Measurements from ENCODE around the gene MAGI2. TPM values are rescaled to one million over a fixed set of nuclear protein-coding genes. Genes with fewer than 3 reads are reported as not detected.

MAGI2 gene
- total RNA-seq, 1 donor from 2014 or later, result 0.38 TPM

GRCh38 chr7:78038465-78039080, 1414.9 kb downstream of the MAGI2 start:
- POLR2A ChIA-PET, result no interaction called here
- TF ChIP-seq CTCF (IDR thresholded peaks at IDR 0.05), result no peak
- intact Hi-C loops (cut with micrococcal nuclease), result no loop called here
- ATAC-seq (ENCODE audit: low read depth) (no peak), DNase-seq (no peak)
- H3K9me3 Mint-ChIP-seq, result no peaks in the 10 kb centered on the region
- no peak overlapping the region for H3K4me3 Mint-ChIP-seq
- no peaks in the 10 kb centered on the region for H3K36me3 Mint-ChIP-seq (ENCODE audit: low read depth)
- H3K27me3 Mint-ChIP-seq, result peaks cover 26% of the 10 kb centered on the region
- CTCF ChIA-PET, result interaction anchor here (3.0 kb wide), 1 partner anchor 381 kb away, joined by 7 read pairs; no protein-coding TSS in a partner anchor
- no peak overlapping the region for H3K27ac Mint-ChIP-seq
- H3K4me1 Mint-ChIP-seq, result peaks cover 2% of the 10 kb centered on the region

DNA sequence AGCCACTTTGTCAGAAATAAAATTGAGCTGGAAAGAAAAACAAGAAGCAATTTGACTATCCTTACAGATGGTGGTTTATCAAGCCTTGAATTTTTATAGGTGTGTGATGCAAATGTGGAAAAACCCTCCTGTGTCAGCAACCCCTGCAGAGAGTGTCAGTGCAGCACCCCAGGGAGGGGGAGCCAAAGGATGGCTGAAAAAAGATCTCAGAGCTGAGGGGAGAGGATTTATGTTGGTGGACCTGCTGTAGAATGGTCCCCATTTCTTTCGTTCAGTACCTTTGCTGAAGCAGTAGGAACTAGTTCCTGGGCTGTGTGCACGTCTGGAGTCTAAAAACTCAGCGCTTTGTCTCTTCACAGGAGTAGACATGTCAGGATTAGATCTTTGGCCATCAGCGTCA, 1415.9 kb downstream of the MAGI2 start:
- POLR2A ChIA-PET, result no interaction called here
- no peaks in the 10 kb centered on the region for H3K36me3 Mint-ChIP-seq (ENCODE audit: low read depth)
- H3K27me3 Mint-ChIP-seq, result peaks cover 33% of the 10 kb centered on the region
- intact Hi-C loops (cut with micrococcal nuclease), result no loop called here
- peaks cover 2% of the 10 kb centered on the region for H3K4me1 Mint-ChIP-seq
- no peak overlapping the region for H3K4me3 Mint-ChIP-seq
- no peak for ATAC-seq (ENCODE audit: low read depth)
- no peak overlapping the region for H3K27ac Mint-ChIP-seq
- no peak for TF ChIP-seq CTCF (IDR thresholded peaks at IDR 0.05)
- CTCF ChIA-PET, result interaction anchor here (0.6 to 3.0 kb wide), 2 partner anchors 17 to 380 kb away, joined by 3 to 7 read pairs; no protein-coding TSS in a partner anchor
- H3K9me3 Mint-ChIP-seq, result no peaks in the 10 kb centered on the region
- DNase-seq, result no peak

GRCh38 chr7:78033410-78033809, 1420.1 kb downstream of the MAGI2 start:
- Mint-ChIP-seq H3K27me3 (peaks cover 25% of the 10 kb centered on the region), H3K36me3 (ENCODE audit: low read depth) (no peaks in the 10 kb centered on the region), H3K4me1 (no peaks in the 10 kb centered on the region), H3K9me3 (no peaks in the 10 kb centered on the region), H3K27ac (no peak overlapping the region), H3K4me3 (no peak overlapping the region)
- DNase-seq (no peak), ATAC-seq (ENCODE audit: low read depth) (no peak)
- no peak for TF ChIP-seq CTCF (IDR thresholded peaks at IDR 0.05)
- CTCF ChIA-PET, result interaction anchor here (4.2 kb wide), 1 partner anchor 13 kb away, joined by 19 read pairs; no protein-coding TSS in a partner anchor
- POLR2A ChIA-PET, result no interaction called here
- intact Hi-C loops (cut with micrococcal nuclease), result no loop called here

DNA sequence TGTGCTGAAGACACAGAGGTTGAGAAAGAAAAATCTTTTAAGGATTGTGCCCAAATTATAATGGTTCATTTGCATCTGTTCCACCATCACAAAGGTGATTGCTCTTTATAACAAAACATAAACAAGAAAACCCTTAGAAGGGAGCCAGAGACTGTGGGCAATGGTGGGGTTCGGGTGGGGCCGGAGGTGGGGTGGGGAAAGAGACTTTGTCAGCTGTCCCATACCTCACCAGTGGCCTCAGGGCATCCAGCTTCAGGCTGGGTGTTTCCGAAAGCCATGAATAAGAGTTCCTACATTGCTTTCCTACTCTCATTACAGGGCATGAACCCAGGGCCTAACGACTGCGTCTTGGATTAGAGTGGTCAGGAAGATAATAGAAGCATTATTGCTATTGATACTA, 1427.0 kb downstream of the MAGI2 start:
- no peak for TF ChIP-seq CTCF (IDR thresholded peaks at IDR 0.05)

DNA sequence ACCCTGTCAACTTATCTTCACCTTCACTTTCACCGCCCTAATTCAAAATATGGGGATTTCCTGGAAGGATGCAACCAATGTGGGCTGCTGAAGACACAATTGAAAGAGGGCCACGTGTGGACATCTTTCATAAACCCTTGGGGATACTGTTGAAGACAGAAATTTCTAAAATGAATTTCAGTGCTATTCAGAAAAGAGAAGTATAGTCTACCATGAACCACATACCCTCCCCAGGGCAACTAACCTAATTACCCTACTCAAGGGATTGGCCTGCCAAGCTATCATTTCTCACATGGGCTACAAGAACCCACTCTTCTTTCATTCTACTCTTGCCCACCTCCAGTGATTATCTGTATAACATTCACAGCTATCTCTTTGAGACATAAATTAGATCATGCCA, 1428.9 kb downstream of the MAGI2 start:
- no peak for DNase-seq
- POLR2A ChIA-PET, result interaction anchor here (0.5 kb wide), 1 partner anchor 164 kb away, joined by 3 read pairs; no protein-coding TSS in a partner anchor
- intact Hi-C loops (cut with micrococcal nuclease), result loop anchor here (5.0 to 10.0 kb wide), 3 partner anchors 367 to 1150 kb away; no protein-coding TSS in a partner anchor
- peaks cover 5% of the 10 kb centered on the region for H3K4me1 Mint-ChIP-seq
- no peak overlapping the region for H3K27ac Mint-ChIP-seq
- H3K9me3 Mint-ChIP-seq, result no peaks in the 10 kb centered on the region
- ATAC-seq (ENCODE audit: low read depth), result peak; percentile 73
- peaks cover 1% of the 10 kb centered on the region for H3K27me3 Mint-ChIP-seq
- H3K36me3 Mint-ChIP-seq (ENCODE audit: low read depth), result no peaks in the 10 kb centered on the region
- CTCF ChIA-PET, result interaction anchor here (1.8 kb wide), 1 partner anchor 16 kb away, joined by 7 read pairs; no protein-coding TSS in a partner anchor
- TF ChIP-seq CTCF (IDR thresholded peaks at IDR 0.05), result no peak
- no peak overlapping the region for H3K4me3 Mint-ChIP-seq

More for the DNA sequence above, 1427.0 kb downstream of the MAGI2 start:
- Mint-ChIP-seq H3K27me3 (peaks cover 5% of the 10 kb centered on the region), H3K4me1 (no peaks in the 10 kb centered on the region), H3K36me3 (ENCODE audit: low read depth) (no peaks in the 10 kb centered on the region), H3K9me3 (no peaks in the 10 kb centered on the region), H3K4me3 (no peak overlapping the region), H3K27ac (no peak overlapping the region)
- ChIA-PET POLR2A (no interaction called here), CTCF (no interaction called here)
- ATAC-seq (ENCODE audit: low read depth) (no peak), DNase-seq (no peak)
- intact Hi-C loops (cut with micrococcal nuclease), result loop anchor here (10.0 kb wide), 1 partner anchor 1148 kb away; no protein-coding TSS in a partner anchor

Measured in activated B cell treated with CpG ODN at 0.5 μM for 24 hours (primary cell).